GM23248 (cell line): ENCODE results near the gene ZNF615. TPM values are rescaled to one million over a fixed set of nuclear protein-coding genes. Genes with fewer than 3 reads are reported as not detected.

Experiments used
- DNase-seq: peaks from one replicate; pipeline ENCODE4 v3.0.0-alpha.2; 2015
- H2AFZ ChIP-seq: fragments of 200-600 bp; sonication (generic); 2 replicates; pipeline ENCODE4 v1.6.1; 2016; ENCODE audit warnings: antibody characterized with exemption
- H3F3A ChIP-seq: fragments of 200-600 bp; sonication (generic); 2 replicates; pipeline ENCODE4 v1.6.1; 2016; ENCODE audit warnings: mild to moderate bottlenecking, antibody characterized with exemption, mixed run types; ENCODE audit not compliant: insufficient read depth
- H3K27ac ChIP-seq: fragments of 200-600 bp; sonication (generic); 2 replicates; pipeline ENCODE4 v1.5.1; 2016; ENCODE audit warnings: mild to moderate bottlenecking
- H3K27me3 ChIP-seq: fragments of 200-600 bp; sonication (generic); replicated peaks from 2 replicates; pipeline ENCODE4 v1.6.1; 2016; ENCODE audit warnings: mild to moderate bottlenecking; ENCODE audit not compliant: insufficient read depth
- H3K36me3 ChIP-seq: fragments of 200-600 bp; sonication (generic); 2 replicates; pipeline ENCODE4 v1.6.1; 2016; ENCODE audit warnings: low read depth, mild to moderate bottlenecking
- H3K4me1 ChIP-seq: fragments of 200-600 bp; sonication (generic); 2 replicates; pipeline ENCODE4 v1.6.1; 2016; ENCODE audit warnings: mild to moderate bottlenecking; ENCODE audit not compliant: insufficient read depth
- H3K4me2 ChIP-seq: fragments of 200-600 bp; sonication (generic); one replicate; pipeline ENCODE4 v1.6.1; 2016; ENCODE audit warnings: mild to moderate bottlenecking; ENCODE audit not compliant: unreplicated experiment
- H3K4me3 ChIP-seq: fragments of 200-600 bp; sonication (generic); 2 replicates; pipeline ENCODE4 v1.5.1; 2016; ENCODE audit warnings: mild to moderate bottlenecking
- H3K79me2 ChIP-seq: fragments of 200-600 bp; sonication (generic); 2 replicates; pipeline ENCODE4 v1.6.1; 2016; ENCODE audit warnings: mild to moderate bottlenecking; ENCODE audit not compliant: insufficient read depth
- H3K9ac ChIP-seq: fragments of 200-600 bp; sonication (generic); 2 replicates; pipeline ENCODE4 v1.6.1; 2016; ENCODE audit warnings: mild to moderate bottlenecking
- H3K9me2 ChIP-seq: fragments of 200-600 bp; sonication (generic); 2 replicates; pipeline ENCODE4 v1.6.1; 2016; ENCODE audit warnings: mixed run types, mild to moderate bottlenecking, moderate library complexity; ENCODE audit not compliant: insufficient read depth
- H3K9me3 ChIP-seq: fragments of 200-600 bp; sonication (generic); one replicate; pipeline ENCODE4 v1.6.1; 2017; ENCODE audit warnings: low read depth
- H4K20me1 ChIP-seq: fragments of 200-600 bp; sonication (generic); 2 replicates; pipeline ENCODE4 v1.6.0; 2016; ENCODE audit not compliant: insufficient read depth
- EZH2 ChIP-seq: fragments of 200-600 bp; sonication (generic); IDR thresholded peaks from 2 replicates; pipeline ENCODE4 v1.6.1; 2018; ENCODE audit warnings: antibody characterized with exemption, mild to moderate bottlenecking; ENCODE audit not compliant: insufficient read depth, poor library complexity, severe bottlenecking
- EZH2phosphoT487 ChIP-seq: fragments of 200-600 bp; sonication (generic); IDR thresholded peaks from 2 replicates; pipeline ENCODE4 v1.6.1; 2018; ENCODE audit warnings: antibody characterized with exemption, moderate library complexity, mild to moderate bottlenecking, low read depth; ENCODE audit not compliant: insufficient read depth
- WGBS, 2 experiments: methylation state at CpG; one replicate each; pipeline ENCODE4 v1.1.6; 2015 to 2017; ENCODE audit warnings: low lambda C conversion rate in 2 of 2, low coverage in 1 of 2; ENCODE audit errors: missing lambda C conversion rate in 2 of 2; 5-methylcytosine and 5-hydroxymethylcytosine counted together
- in situ Hi-C: fragments of 300-500 bp; cut with MboI; formaldehyde crosslinking; loops from 2 replicates; pipeline ENCODE4 v1.15.0; 2020
- polyA plus RNA-seq: library from polyadenylated mRNA; unstranded; fragments of >200 nt; fragmentation: Nextera tagmentation; extraction: Ambion mirVana; gene quantifications from 2 replicates; pipeline ENCODE4 v1.2.1, GENCODE V29; 2016
- total RNA-seq: library from RNA; depleted of rRNA; stranded (reverse); fragments of >200 nt; shearing (Covaris generic); gene quantifications from 2 replicates; pipeline ENCODE4 v1.2.3, GENCODE V29; 2014; rRNA removed

ZNF615 gene
- total and polyA plus RNA-seq, 2 experiments from 2014 or later: 4.6 to 6.9 TPM

GRCh38 chr19:51948975-51949374 lies 59.0 kb downstream of the ZNF615 start:
- in situ Hi-C loops: no loop called here
- no peaks in the 10 kb centered on the region for H3K9me2 ChIP-seq
- H3K9me3 ChIP-seq: no peaks in the 10 kb centered on the region
- no peaks in the 10 kb centered on the region for H3F3A ChIP-seq
- H3K4me3 ChIP-seq: peak overlapping the region; percentile 67
- no peaks in the 10 kb centered on the region for H3K27me3 ChIP-seq
- peaks cover 32% of the 10 kb centered on the region for H3K36me3 ChIP-seq
- no peaks in the 10 kb centered on the region for H4K20me1 ChIP-seq
- H3K27ac ChIP-seq: peak overlapping the region; percentile 18
- H3K9ac ChIP-seq: peak overlapping the region; percentile 71
- H3K4me2 ChIP-seq: peak overlapping the region; percentile 36
- DNase-seq: peak; percentile 57
- no peak for TF ChIP-seq EZH2phosphoT487
- WGBS, 2 experiments: 10 to 15% methylated on average over 25 of the region's 25 CpGs
- no peaks in the 10 kb centered on the region for H3K79me2 ChIP-seq
- H3K4me1 ChIP-seq: no peaks in the 10 kb centered on the region
- H2AFZ ChIP-seq: peak overlapping the region; percentile 86

GRCh38 chr19:51946602-51947001 lies 61.4 kb downstream of the ZNF615 start:
- H3K9me3 ChIP-seq: no peaks in the 10 kb centered on the region
- no peak for DNase-seq
- no peaks in the 10 kb centered on the region for H3K27me3 ChIP-seq
- H3K4me1 ChIP-seq: no peaks in the 10 kb centered on the region
- H2AFZ ChIP-seq: no peak overlapping the region
- no peaks in the 10 kb centered on the region for H3K79me2 ChIP-seq
- H3K4me2 ChIP-seq: no peak overlapping the region
- no peaks in the 10 kb centered on the region for H3F3A ChIP-seq
- WGBS, 2 experiments: 86 to 90% methylated on average over 1 of the region's 1 CpG
- peaks cover 54% of the 10 kb centered on the region for H3K36me3 ChIP-seq
- H4K20me1 ChIP-seq: no peaks in the 10 kb centered on the region
- in situ Hi-C loops: no loop called here
- no peak overlapping the region for H3K4me3 ChIP-seq
- no peaks in the 10 kb centered on the region for H3K9me2 ChIP-seq
- H3K9ac ChIP-seq: no peak overlapping the region
- no peak overlapping the region for H3K27ac ChIP-seq
- TF ChIP-seq EZH2phosphoT487 (no peak), EZH2 (no peak)

DNA sequence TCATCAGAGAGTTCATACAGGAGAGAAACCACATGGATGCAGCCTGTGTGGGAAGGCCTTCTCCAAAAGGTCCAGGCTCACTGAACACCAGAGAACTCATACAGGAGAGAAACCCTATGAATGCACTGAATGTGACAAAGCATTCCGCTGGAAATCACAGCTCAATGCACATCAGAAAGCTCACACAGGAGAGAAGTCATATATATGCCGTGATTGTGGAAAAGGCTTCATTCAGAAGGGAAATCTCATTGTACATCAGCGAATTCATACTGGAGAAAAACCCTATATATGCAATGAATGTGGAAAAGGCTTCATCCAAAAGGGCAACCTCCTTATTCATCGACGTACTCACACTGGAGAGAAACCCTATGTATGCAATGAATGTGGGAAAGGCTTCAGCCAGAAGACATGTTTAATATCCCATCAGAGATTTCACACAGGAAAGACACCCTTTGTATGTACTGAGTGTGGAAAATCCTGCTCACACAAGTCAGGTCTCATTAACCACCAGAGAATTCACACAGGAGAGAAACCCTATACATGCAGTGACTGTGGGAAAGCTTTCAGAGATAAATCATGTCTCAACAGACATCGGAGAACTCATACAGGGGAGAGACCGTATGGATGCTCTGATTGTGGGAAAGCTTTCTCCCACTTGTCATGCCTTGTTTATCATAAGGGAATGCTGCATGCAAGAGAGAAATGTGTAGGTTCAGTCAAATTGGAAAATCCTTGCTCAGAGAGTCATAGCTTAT lies 63.0 kb downstream of the ZNF615 start:
- Histone ChIP-seq H3F3A (no peaks in the 10 kb centered on the region), H3K9me3 (no peaks in the 10 kb centered on the region), H2AFZ (no peak overlapping the region), H3K4me2 (no peak overlapping the region), H3K27ac (no peak overlapping the region), H3K79me2 (no peaks in the 10 kb centered on the region), H3K4me1 (no peaks in the 10 kb centered on the region), H3K27me3 (no peaks in the 10 kb centered on the region), H4K20me1 (no peaks in the 10 kb centered on the region), H3K4me3 (no peak overlapping the region), H3K9me2 (no peaks in the 10 kb centered on the region), H3K9ac (no peak overlapping the region), H3K36me3 (peaks cover 69% of the 10 kb centered on the region)
- no peak for TF ChIP-seq EZH2
- TF ChIP-seq EZH2phosphoT487: no peak
- DNase-seq: peak; percentile 8
- in situ Hi-C loops: no loop called here
- WGBS, 2 experiments: 93 to 94% methylated on average over 7 of the region's 7 CpGs

Other genes starting within 250 kb of the ZNF615 start
- gene FPR2, start 247.0 kb downstream of the ZNF615 start, total RNA-seq: not detected in 2 replicates
- gene FPR2, start 247.0 kb downstream of the ZNF615 start, polyA plus RNA-seq: not detected in 2 replicates
- not detected in 2 replicates for gene FPR3, start 213.1 kb downstream of the ZNF615 start, total RNA-seq
- not detected in 2 replicates for gene FPR3, start 213.1 kb downstream of the ZNF615 start, polyA plus RNA-seq
- gene ZNF577, start 120.3 kb downstream of the ZNF615 start, total RNA-seq: 6.7 and 8.8 TPM in 2 replicates
- 7.6 and 9.3 TPM in 2 replicates for gene ZNF577, start 120.3 kb downstream of the ZNF615 start, polyA plus RNA-seq
- gene ZNF649, start 103.2 kb downstream of the ZNF615 start, total RNA-seq: 3.8 and 5.8 TPM in 2 replicates
- 5.4 and 5.8 TPM in 2 replicates for gene ZNF649, start 103.2 kb downstream of the ZNF615 start, polyA plus RNA-seq
- gene ZNF613, start 80.7 kb downstream of the ZNF615 start, total RNA-seq: 3.7 and 7.1 TPM in 2 replicates
- 3.6 and 6.1 TPM in 2 replicates for gene ZNF613, start 80.7 kb downstream of the ZNF615 start, polyA plus RNA-seq
- 7.3 and 7.5 TPM in 2 replicates for gene ZNF350, start 21.4 kb downstream of the ZNF615 start, total RNA-seq
- 7.3 and 9.0 TPM in 2 replicates for gene ZNF350, start 21.4 kb downstream of the ZNF615 start, polyA plus RNA-seq
- gene ZNF614, start 20.2 kb upstream of the ZNF615 start, total RNA-seq: 8.5 and 15.9 TPM in 2 replicates
- 7.0 and 7.1 TPM in 2 replicates for gene ZNF614, start 20.2 kb upstream of the ZNF615 start, polyA plus RNA-seq
- gene ZNF432, start 40.6 kb upstream of the ZNF615 start, total RNA-seq: 4.8 and 10.4 TPM in 2 replicates
- 2.8 and 3.4 TPM in 2 replicates for gene ZNF432, start 40.6 kb upstream of the ZNF615 start, polyA plus RNA-seq
- gene ZNF841, start 87.6 kb upstream of the ZNF615 start, total RNA-seq: 15.4 and 24.5 TPM in 2 replicates
- 4.2 and 7.3 TPM in 2 replicates for gene ZNF841, start 87.6 kb upstream of the ZNF615 start, polyA plus RNA-seq
- 5.8 and 12.3 TPM in 2 replicates for gene ZNF616, start 131.7 kb upstream of the ZNF615 start, total RNA-seq
- gene ZNF616, start 131.7 kb upstream of the ZNF615 start, polyA plus RNA-seq: 4.1 and 4.7 TPM in 2 replicates
- 2.8 and 11.7 TPM in 2 replicates for gene ZNF836, start 163.4 kb upstream of the ZNF615 start, total RNA-seq
- gene ZNF836, start 163.4 kb upstream of the ZNF615 start, polyA plus RNA-seq: 3.3 and 3.8 TPM in 2 replicates
- 191 and 248 TPM in 2 replicates for gene PPP2R1A, start 181.8 kb upstream of the ZNF615 start, total RNA-seq
- 277 and 279 TPM in 2 replicates for gene PPP2R1A, start 181.8 kb upstream of the ZNF615 start, polyA plus RNA-seq